ENCODE data around the gene TM4SF18.

DNA sequence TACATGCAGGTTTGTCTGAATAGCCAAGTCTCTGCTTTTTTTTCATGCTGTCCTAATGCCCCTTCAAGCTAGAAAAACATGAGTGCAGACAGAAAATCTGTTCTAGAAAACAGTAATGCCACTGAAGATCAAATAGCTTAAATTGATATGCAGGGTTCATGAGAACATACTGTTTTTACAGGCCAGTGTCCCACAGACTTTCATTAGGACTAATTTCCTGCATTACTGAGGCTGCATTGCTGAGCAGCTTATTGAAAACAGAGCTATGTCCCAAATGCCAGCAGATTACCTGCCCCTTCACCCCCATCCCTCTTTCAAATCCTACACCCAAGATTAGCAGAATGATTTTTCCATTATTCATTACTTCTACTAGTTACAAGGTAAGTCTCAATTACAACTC lies 665 bp downstream of the TM4SF18 start:
- TF ChIP-seq, protein P1, sequence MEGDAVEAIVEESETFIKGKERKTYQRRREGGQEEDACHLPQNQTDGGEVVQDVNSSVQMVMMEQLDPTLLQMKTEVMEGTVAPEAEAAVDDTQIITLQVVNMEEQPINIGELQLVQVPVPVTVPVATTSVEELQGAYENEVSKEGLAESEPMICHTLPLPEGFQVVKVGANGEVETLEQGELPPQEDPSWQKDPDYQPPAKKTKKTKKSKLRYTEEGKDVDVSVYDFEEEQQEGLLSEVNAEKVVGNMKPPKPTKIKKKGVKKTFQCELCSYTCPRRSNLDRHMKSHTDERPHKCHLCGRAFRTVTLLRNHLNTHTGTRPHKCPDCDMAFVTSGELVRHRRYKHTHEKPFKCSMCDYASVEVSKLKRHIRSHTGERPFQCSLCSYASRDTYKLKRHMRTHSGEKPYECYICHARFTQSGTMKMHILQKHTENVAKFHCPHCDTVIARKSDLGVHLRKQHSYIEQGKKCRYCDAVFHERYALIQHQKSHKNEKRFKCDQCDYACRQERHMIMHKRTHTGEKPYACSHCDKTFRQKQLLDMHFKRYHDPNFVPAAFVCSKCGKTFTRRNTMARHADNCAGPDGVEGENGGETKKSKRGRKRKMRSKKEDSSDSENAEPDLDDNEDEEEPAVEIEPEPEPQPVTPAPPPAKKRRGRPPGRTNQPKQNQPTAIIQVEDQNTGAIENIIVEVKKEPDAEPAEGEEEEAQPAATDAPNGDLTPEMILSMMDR (conservative IDR thresholded peaks at IDR 0.05; ENCODE audit: low read length) = no peak
- no peak for TF ChIP-seq EZH2phosphoT487 (IDR thresholded peaks at IDR 0.05; ENCODE audit: borderline replicate concordance, low read depth, low read length)
